MCF 10A (cell line): ENCODE measurements around the gene CCNY. TPM values are rescaled to one million over a fixed set of nuclear protein-coding genes. Genes with fewer than 3 reads are reported as not detected.

Experiments used
- BruUV-seq: library from RNA; stranded (reverse); fragments of 400-500 nt; replicated peaks from 2 replicates; lab custom pipeline; 2021; lab: Mats Ljungman, UMichigan
- CTCF ChIA-PET: fragments of 300-600 bp; sonication (Branson Sonifier 250); formaldehyde crosslinking; extraction: SDS; loops from one replicate; lab custom pipeline; 2021; ENCODE audit warnings: antibody characterized with exemption, inconsistent platforms; lab: Yijun Ruan, JAX
- POLR2A ChIA-PET: fragments of 300-600, 350-650 bp; sonication (Branson Sonifier 250); formaldehyde crosslinking; extraction: SDS; loops from one replicate; lab custom pipeline; 2020; ENCODE audit warnings: antibody characterized with exemption, inconsistent platforms; lab: Yijun Ruan, JAX
- DNase-seq: peaks from one replicate; pipeline ENCODE4 v3.0.0-alpha.2; 2018; ENCODE audit not compliant: unreplicated experiment
- H3K27ac Mint-ChIP-seq: one replicate; pipeline ENCODE4 v1.8.0; 2022; ENCODE audit warnings: mild to moderate bottlenecking, low read depth, mixed read lengths; ENCODE audit not compliant: unreplicated experiment
- H3K27me3 Mint-ChIP-seq: one replicate; pipeline ENCODE4 v1.8.0; 2022; ENCODE audit warnings: mixed read lengths; ENCODE audit not compliant: insufficient read depth, unreplicated experiment
- H3K36me3 Mint-ChIP-seq: one replicate; pipeline ENCODE4 v1.8.0; 2022; ENCODE audit warnings: mild to moderate bottlenecking, moderate library complexity, mixed read lengths; ENCODE audit not compliant: insufficient read depth, unreplicated experiment
- H3K4me1 Mint-ChIP-seq: one replicate; pipeline ENCODE4 v1.8.0; 2022; ENCODE audit warnings: mixed read lengths; ENCODE audit not compliant: insufficient read depth, unreplicated experiment
- H3K4me3 Mint-ChIP-seq: one replicate; pipeline ENCODE4 v1.8.0; 2022; ENCODE audit warnings: mild to moderate bottlenecking, moderate library complexity, mixed read lengths; ENCODE audit not compliant: unreplicated experiment
- H3K9me3 Mint-ChIP-seq: one replicate; pipeline ENCODE4 v1.8.0; 2022; ENCODE audit warnings: mixed read lengths; ENCODE audit not compliant: unreplicated experiment
- intact Hi-C: fragments of 100-400 bp; cut with micrococcal nuclease; formaldehyde crosslinking; loops from 2 replicates; pipeline ENCODE4 v1.14.1; 2022
- total RNA-seq: library from RNA; stranded (reverse); gene quantifications from 2 replicates; pipeline ENCODE4 v1.2.3, GENCODE V29; 2022
- TF ChIP-seq, protein P1 (sequence below): fragments of 200-600 bp; IDR thresholded peaks from one replicate; pipeline ENCODE4 v1.8.0; 2022; ENCODE audit warnings: antibody characterized with exemption, mild to moderate bottlenecking; ENCODE audit not compliant: unreplicated experiment

Gene CCNY
- total RNA-seq, 1 experiment from 2014 or later = 68.9 TPM

DNA sequence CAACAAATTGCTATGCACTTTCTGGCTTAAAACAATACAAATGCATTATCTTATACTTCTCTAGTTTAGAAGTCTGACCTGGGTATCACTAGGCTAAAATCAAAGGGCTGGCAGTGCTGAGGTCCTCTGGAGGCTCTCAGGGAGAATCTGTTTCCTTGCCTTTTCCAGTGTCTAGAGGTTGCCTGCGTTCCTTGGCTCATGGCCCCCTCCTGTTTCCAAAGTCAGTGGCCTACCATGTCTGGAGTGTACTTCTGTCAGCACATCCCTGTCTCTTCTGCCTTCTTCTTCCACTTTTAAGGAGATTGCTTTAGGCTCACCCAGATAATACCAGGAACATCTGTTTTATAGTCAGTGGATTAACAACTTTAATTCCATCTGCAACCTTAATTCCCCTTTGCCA, 52.4 kb downstream of the CCNY start:
- H3K27ac Mint-ChIP-seq = no peak overlapping the region
- no peak for DNase-seq
- no peaks in the 10 kb centered on the region for H3K27me3 Mint-ChIP-seq
- TF ChIP-seq, protein P1, sequence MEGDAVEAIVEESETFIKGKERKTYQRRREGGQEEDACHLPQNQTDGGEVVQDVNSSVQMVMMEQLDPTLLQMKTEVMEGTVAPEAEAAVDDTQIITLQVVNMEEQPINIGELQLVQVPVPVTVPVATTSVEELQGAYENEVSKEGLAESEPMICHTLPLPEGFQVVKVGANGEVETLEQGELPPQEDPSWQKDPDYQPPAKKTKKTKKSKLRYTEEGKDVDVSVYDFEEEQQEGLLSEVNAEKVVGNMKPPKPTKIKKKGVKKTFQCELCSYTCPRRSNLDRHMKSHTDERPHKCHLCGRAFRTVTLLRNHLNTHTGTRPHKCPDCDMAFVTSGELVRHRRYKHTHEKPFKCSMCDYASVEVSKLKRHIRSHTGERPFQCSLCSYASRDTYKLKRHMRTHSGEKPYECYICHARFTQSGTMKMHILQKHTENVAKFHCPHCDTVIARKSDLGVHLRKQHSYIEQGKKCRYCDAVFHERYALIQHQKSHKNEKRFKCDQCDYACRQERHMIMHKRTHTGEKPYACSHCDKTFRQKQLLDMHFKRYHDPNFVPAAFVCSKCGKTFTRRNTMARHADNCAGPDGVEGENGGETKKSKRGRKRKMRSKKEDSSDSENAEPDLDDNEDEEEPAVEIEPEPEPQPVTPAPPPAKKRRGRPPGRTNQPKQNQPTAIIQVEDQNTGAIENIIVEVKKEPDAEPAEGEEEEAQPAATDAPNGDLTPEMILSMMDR = no peak
- intact Hi-C loops = loop anchor here (5.0 kb wide), 1 partner anchor 51 kb away; the partner anchor contains the start of gene CCNY
- POLR2A ChIA-PET = interaction anchor here (1.3 kb wide), 1 partner anchor 33 kb away, joined by 3 read pairs; no protein-coding TSS in a partner anchor
- CTCF ChIA-PET = interaction anchor here (0.6 kb wide), 1 partner anchor 34 kb away, joined by 6 read pairs; no protein-coding TSS in a partner anchor
- peaks cover 41% of the 10 kb centered on the region for H3K4me1 Mint-ChIP-seq
- no peak overlapping the region for H3K4me3 Mint-ChIP-seq
- peaks cover 8% of the 10 kb centered on the region for H3K9me3 Mint-ChIP-seq
- H3K36me3 Mint-ChIP-seq = peaks cover 7% of the 10 kb centered on the region
- no TSS peak for BruUV-seq

DNA sequence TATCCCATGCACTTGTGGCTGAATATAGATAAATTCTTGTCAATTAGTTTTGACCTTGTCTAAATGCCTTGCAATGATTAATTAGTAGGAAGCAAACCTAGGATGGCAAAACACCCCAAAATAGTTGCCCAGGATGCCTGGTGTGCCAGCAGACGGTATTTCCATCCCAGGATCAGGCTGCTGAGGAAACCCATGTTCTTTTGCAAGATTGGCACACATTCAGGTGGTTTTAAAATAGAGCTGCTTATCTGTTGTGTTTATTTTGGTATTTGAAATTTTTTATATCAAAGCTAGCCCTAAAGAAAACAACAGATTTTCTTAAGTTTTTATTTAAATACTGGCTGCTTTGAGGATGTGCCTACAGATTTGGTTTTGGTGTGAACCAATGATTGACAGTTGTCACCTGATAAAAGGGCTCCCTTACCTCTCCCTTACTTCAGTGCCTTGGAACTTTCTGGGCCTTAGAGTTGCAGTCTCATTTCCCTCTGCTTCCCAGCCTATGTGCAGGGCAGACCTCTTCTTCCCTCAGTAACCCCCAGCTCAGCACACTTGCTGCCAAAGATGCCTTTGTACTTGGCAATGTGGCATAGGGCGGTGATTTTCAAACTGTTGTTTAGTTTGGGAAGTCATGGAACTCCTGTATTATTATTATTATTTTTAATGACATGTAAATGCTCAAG, 54.0 kb downstream of the CCNY start:
- intact Hi-C loops = no loop called here
- TF ChIP-seq, protein P1 = no peak
- DNase-seq = no peak
- Mint-ChIP-seq H3K4me1 (peaks cover 39% of the 10 kb centered on the region), H3K9me3 (peaks cover 8% of the 10 kb centered on the region), H3K36me3 (peaks cover 7% of the 10 kb centered on the region), H3K27ac (no peak overlapping the region), H3K4me3 (no peak overlapping the region), H3K27me3 (no peaks in the 10 kb centered on the region)
- no TSS peak for BruUV-seq
- ChIA-PET POLR2A (no interaction called here), CTCF (interaction anchor here (1.5 kb wide), 1 partner anchor 173 kb away, joined by 3 read pairs; no protein-coding TSS in a partner anchor)

DNA sequence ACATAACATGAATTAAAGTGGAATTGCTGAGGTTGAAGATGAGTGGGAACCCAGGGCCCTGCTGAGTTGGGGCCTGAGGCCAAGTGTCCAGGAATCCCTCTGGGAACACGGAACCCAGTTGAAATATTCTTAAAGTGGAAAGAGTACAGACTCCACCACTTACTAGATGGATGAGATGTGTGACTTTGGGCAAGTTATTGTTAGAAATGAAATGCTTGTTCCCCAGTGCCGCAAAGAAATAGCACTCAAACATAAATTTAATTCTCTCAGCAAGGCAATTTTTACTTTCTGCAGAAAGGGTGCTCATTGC, 54.5 kb downstream of the CCNY start:
- intact Hi-C loops = no loop called here
- peaks cover 38% of the 10 kb centered on the region for H3K4me1 Mint-ChIP-seq
- no peak overlapping the region for H3K4me3 Mint-ChIP-seq
- DNase-seq = no peak
- no TSS peak for BruUV-seq
- ChIA-PET CTCF (interaction anchor here (1.5 kb wide), 1 partner anchor 172 kb away, joined by 3 read pairs; no protein-coding TSS in a partner anchor), POLR2A (no interaction called here)
- H3K36me3 Mint-ChIP-seq = peaks cover 4% of the 10 kb centered on the region
- H3K27ac Mint-ChIP-seq = no peak overlapping the region
- no peaks in the 10 kb centered on the region for H3K27me3 Mint-ChIP-seq
- TF ChIP-seq, protein P1 = no peak
- peaks cover 8% of the 10 kb centered on the region for H3K9me3 Mint-ChIP-seq

GRCh38 chr10:35391153-35391953, 55.0 kb downstream of the CCNY start:
- ChIA-PET POLR2A (no interaction called here), CTCF (interaction anchor here (1.5 kb wide), 1 partner anchor 172 kb away, joined by 3 read pairs; no protein-coding TSS in a partner anchor)
- DNase-seq = no peak
- TF ChIP-seq, protein P1 = no peak
- peak overlapping the region; percentile 79 for H3K27ac Mint-ChIP-seq
- H3K36me3 Mint-ChIP-seq = no peaks in the 10 kb centered on the region
- H3K9me3 Mint-ChIP-seq = peaks cover 8% of the 10 kb centered on the region
- no peak overlapping the region for H3K4me3 Mint-ChIP-seq
- no peaks in the 10 kb centered on the region for H3K27me3 Mint-ChIP-seq
- intact Hi-C loops = no loop called here
- no TSS peak for BruUV-seq
- peaks cover 33% of the 10 kb centered on the region for H3K4me1 Mint-ChIP-seq
